HG03045 (cell line): ENCODE data around the gene CNNM2.
"Not testable (repeated sequence)": the region's sequence is repeated elsewhere in the genome, so short reads cannot be mapped to it uniquely, and the experiment has no call there.

Source experiments
- ATAC-seq: cut with Tn5 transposase; IDR thresholded peaks from one replicate; pipeline ENCODE4 v1.9.1; 2021; ENCODE audit warnings: mild to moderate bottlenecking, moderate library complexity; ENCODE audit not compliant: unreplicated experiment

The CNNM2 gene

DNA sequence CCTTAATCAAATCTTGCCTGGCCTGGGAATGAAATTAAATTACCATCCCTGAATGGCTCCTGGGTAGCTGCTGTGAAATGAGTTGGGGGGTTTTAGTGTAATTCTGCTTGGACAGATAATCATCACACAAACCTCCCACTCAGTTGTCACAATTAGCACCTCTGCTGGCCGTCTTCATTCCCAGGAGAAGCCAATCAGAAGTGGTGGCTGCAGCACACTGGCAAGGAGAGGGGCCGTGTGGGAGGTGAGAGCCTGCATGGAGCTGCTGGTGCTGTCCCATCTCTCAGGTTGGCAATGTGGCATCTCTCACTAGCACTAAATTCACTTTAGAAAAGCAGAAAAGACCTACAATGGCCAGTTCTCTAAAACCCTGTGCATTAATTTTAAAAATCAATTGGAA lies 182.5 kb downstream of the CNNM2 start:
- no peak for ATAC-seq

DNA sequence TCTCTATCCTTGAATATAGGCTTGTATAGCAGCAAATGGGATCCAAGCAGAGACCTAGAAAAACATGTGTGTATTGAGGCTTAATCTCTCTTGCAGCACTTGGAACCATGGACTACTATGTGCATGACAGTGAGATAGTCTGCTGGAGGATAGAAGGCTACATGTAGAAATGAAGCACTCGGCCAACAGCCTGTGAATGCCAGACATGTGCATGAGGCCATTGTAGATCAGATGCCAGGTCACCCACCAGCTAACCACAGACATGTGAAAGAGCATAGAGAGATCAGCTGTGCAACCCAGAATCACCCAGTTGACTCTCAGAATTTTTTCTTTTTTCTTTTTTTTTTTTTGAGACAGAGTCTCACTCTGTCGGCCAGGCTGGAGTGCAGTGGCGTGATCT lies 184.1 kb downstream of the CNNM2 start:
- ATAC-seq: no peak

DNA sequence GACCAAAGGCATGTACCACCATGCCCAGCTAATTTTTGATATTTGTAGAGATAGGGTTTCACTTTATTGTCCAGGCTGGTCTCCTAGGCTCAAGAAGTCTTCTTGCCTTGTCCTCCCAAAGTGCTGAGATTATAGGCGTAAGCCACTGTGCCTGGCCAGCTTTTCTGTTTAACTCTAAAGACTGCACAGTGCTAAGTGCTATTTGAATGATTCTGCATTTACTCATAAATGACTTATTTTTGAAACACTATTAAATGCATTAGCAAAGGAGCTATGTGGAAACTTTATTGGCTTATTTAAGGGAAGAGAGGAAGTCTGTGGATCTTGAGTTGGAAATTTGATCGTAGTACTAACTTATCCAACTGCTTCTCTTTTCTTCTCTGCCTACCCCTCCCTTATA lies 185.9 kb downstream of the CNNM2 start:
- no peak for ATAC-seq

DNA sequence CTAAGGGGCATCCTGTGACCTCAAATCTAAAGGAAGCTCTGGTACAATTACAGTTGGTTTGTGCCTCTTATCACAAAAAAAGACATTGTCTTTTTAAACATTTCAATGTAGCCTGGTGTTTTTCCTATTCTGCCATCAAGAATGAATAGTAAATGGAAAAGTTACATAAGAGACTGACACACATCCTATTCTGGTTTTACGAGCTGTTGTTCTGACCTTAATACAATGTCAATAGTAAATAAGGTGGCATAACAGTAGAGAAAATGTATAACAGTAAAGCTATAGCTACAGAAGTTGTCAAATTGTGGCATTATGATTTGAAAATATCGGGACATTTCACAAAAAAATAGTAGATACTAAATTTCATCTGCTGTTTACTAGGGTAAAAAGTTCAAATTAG lies 186.6 kb downstream of the CNNM2 start:
- no peak for ATAC-seq

DNA sequence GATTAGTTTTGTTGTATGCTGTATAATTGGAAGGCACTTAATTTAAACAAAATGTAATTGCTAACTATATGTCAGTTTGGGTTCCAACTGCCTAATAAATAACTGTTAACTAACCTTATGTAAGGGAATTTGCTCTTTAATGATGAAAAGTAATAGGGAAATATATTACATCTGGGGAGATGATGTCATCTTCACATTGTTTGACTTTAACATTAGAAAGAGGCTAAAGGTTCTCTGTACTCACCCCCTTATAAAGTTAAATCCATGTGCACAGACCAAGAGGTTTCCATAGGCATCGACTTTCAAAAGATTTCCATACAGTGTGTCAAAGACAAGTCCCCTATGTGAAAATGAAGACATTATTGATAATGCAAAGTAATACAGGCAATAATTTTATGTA lies 187.4 kb downstream of the CNNM2 start:
- ATAC-seq: no peak

DNA sequence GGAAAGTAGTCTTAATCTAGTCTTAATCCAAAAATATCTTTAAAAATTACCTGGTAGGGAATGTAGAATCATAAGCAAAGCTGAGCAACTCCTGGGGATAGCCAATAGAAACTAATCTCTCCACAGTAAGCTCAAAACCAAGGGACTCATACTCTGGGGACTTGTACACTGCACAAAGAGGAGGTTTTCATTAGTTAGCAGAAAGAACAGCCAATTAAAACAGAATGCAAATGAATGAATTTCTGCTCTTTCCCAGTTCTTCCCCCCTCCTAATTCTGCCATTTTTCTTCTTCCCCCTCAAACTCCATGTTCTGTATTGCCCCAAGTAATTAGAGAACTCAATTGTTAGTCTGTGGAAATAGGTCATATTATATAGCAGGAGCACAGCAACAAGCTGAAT lies 188.4 kb downstream of the CNNM2 start:
- ATAC-seq: no peak

DNA sequence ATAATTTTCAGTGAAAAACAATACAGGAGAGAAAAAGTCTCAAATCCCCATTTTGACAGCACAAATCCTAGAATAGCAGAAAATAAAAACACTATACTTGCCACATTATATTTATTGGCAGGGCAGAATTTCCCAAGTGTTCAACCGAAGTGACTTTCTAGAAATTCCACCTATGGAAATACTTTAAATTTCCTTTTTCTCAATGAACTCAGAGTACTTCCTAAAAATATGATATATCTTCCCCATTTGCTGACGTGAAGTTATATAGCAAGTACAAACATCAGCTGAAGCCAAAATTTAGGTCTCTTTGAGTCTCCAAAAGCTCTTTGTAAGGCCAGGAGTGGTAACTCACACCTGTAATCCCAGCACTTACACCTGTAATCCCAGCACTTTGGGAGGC lies 191.7 kb downstream of the CNNM2 start:
- ATAC-seq: no peak

DNA sequence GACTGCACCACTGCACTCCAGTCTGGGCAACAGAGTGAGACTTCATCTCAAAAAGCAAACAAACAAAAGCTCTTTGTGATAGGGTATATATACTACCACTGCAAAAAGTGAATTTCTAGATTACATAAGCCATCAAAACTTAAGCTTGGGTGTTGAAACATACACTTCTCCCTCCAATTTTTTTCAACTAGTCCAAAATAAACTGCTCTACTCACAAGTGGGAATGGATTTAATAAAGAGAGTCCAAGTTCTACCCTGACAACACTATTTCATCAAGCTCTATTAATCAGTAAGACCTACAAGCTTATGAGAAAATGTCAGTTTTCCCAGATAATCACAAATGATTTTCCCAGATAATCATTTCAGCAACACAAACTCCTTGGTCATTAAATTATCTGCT lies 192.3 kb downstream of the CNNM2 start:
- ATAC-seq: no peak

DNA sequence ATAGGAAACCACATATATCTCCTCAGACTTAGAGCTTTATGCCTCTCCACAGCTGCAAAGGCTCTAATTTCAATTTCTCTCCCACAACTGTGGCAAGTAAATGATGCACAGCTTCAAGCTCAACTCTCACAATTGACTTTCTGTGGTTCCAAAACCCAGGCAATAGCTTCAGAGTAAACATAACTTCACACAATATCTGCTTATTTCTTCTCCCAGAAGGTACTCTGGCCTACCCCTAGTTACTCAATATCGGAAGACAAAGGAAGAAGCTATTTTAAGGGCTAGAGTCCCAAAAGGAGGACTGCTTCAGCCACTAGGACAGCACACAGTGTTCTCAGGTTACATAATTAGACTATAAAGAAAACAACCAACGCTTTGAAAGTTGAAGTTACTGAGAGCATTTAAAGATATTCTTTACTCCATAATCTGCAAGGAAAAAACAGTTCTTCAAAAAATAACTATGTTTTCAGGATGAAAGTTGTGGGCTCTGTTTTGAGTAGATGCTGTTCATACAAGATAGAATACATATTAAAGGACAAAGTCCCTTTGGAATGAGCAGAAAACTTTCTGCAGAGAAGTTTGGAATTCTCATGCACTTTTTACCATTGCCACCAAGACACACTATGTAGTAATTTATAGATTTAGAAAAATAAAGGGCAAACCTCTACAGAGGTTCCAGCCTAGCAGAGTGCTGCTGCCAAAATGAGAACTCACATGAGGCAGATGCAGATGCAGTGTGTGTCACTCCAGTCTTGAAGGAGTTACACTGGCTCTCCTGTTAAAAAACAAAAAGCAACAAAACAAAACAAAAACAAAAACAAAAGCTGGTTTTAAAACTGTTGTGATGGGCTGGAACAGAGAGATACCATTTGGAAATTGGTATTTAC lies 193.2 kb downstream of the CNNM2 start:
- peak; percentile 65 for ATAC-seq

DNA sequence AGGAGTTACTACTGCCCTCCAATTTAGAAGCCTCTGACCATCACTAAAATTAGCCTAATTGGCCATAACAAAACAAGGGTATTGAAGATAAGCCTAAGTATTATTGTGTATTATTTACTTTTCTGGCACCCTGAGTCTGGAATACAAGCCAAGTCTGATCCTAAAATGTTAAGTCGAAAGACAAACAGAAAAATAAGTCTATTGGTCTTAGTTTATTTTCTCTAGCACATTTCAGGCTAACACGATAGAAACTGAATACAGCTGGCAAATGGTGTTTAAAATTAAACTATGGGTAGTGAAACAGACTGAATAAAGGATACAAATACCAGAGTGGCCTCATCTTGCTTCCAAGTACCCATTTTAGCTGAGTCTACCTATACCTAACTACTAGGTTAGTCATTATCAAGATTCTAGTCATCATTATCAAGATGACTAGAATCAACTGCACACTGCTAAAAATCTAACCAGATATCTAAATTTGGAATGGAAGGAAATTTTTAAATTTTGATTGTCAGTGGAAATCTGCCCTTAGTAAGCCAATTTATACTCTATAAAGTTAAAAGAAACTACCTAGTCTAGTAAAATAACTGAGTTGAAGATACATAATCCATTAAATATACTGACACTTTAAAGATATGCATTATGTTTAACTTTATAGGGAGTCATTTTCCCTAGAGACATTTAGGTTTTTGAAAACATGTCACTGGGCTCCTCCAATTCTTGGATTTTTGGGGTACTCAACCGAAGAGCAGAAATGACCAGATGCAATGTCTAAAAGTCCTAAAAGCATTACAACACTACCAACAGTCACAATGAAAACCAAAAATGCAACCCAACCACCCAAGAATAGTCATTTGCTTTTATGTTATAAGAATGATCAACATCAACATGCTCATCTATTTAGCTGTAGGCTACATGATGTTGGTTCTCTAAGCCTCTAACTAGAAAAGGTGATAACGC lies 194.1 kb downstream of the CNNM2 start:
- peak; percentile 50 for ATAC-seq

DNA sequence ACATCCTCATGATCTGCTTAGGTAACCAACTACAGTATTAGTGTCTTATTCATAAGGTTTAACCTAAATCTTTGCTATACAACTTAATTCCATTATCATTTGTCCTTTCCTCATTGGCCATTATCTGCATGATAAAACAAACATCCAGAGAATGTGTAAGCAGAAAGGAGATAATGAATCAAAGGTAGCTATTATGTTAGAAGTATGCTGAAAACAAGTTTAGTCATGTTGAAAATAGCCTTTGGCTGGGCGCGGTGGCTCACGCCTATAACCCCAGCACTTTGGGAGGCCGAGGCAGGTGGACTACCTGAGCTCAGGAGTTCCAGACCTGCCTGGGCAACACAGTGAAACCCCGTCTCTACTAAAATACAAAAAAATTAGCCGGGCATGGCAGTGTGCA lies 196.8 kb downstream of the CNNM2 start:
- no peak for ATAC-seq

DNA sequence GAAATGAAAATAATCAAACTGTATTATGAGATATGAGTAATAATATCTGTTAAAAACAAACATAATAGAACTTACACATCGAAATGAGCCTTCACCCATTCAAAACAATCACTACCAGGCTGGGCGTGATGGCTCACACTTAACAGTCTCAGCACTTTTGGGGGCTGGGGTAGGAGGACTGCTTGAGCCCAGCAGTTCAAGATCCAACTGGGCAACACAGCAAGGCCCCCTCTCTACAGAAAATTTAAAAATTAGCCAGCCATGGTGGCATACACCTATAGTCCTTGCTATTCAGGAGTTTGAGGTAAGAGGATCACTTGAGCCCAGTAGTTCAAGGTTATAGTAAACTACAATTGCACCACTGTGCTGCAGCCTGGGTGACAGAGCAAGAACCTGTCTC lies 199.2 kb downstream of the CNNM2 start:
- ATAC-seq: no peak

DNA sequence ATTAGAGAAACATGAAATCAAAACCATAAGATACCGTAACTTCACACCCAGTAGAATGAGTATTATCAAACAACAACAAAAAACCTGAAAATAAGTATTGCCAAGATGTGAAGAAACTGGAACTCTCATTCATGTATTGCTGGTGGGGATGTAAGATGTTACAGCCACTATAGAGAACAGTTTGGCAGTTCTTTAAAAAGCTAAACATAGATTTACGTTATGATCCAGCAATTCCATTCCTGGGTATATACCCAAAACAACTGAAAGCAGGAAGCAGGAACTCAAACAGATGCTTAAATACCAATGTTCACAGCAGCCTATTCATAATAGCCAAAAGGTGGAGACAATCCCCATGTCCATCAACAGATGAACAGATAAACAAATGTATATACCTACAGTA lies 202.5 kb downstream of the CNNM2 start:
- no peak for ATAC-seq

DNA sequence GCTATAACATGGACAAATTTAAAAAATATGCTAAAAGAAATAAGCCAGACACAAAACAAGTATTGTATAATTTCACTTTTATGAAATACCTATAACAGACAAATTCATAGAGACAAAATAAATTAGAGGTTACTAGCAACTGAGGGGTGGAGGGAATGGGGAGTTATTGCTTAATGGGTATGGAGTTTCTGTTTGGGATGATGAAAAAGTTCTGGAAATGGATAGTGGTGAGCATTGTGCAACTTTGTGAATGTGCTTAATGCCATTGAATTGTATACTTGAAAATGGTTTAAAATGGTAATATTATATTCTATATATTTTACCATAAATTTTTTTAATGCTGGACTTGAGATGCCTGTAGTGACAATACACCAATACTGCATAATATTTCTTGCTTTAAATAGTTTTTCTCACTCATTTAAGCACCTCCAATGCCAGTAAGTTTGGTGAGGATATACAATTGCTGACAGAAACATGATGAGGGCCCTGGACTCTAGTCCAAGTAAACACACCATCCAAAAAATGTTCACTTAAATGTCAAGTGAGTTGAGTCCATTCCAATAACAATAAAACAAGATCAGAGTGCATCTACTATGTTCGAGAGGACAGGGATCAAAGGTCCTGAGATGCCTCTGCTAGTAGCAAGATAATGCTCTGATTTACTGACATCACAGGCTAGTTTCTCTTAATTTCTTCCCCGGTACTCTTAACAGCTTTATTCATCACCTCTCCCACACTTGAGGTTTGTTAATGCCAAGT lies 203.1 kb downstream of the CNNM2 start:
- no peak for ATAC-seq

DNA sequence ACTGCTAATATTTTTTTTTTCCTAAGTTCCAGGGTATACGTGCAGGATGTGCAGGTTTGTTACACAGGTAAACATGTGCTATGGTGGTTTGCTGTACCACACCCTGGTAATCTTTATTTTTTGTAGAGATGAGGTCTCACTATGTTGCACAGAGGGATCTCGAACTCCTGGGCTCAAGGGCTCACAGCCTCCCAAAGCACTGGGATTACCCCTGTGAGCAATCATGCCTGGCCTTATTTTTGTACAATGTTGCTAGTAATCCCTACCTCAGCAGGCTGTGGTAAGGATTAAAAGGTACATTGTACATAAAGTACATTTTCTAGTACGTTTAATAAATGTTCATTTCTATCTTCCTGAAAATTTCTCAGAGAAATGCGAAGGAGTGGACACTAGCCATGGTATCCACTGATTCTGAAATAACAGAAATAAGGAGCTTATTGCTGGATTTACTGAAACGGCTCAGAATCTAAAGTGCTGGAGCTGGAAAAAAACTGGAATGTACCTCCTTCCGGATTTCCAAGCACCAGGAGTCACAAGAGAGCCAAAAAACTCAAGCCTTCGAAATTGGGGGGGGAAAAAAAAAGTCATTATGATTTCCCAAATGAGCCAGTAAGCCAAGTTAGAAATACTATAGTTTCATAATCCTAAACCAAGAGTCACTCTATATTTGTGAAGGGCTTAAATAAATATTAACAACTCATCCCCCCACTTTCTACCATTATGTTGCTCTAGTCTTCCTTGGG lies 205.4 kb downstream of the CNNM2 start:
- no peak for ATAC-seq

DNA sequence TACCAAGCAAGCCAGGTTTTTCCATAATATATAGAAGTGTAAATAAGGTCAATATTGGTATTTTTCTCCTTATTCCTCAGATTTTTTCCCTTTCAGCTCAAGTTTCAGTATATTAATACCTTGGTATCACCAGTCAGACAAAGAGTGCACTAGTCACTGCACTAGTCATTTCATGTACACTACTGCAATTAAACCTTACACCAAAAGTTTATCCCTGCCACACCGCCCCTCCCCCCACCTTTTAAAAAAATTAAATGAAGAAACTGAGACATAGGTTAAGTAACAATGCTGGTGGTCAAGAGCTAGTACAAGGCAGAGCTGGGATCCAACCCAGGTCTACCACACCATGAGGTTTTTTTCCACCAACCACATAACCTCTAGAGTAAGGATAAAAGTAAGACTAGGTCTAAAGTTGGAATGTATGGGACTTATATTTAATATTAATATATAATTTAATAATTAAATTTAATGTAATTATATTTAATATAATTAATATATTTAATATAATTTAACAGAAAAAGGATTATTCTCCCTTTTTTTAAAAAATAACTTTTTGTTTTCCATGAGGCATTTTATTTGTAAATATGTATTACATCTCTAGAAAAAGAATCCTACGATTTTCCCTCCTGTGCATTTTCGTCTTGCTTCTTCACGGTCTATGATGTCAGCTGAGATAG lies 206.5 kb downstream of the CNNM2 start:
- no peak for ATAC-seq

DNA sequence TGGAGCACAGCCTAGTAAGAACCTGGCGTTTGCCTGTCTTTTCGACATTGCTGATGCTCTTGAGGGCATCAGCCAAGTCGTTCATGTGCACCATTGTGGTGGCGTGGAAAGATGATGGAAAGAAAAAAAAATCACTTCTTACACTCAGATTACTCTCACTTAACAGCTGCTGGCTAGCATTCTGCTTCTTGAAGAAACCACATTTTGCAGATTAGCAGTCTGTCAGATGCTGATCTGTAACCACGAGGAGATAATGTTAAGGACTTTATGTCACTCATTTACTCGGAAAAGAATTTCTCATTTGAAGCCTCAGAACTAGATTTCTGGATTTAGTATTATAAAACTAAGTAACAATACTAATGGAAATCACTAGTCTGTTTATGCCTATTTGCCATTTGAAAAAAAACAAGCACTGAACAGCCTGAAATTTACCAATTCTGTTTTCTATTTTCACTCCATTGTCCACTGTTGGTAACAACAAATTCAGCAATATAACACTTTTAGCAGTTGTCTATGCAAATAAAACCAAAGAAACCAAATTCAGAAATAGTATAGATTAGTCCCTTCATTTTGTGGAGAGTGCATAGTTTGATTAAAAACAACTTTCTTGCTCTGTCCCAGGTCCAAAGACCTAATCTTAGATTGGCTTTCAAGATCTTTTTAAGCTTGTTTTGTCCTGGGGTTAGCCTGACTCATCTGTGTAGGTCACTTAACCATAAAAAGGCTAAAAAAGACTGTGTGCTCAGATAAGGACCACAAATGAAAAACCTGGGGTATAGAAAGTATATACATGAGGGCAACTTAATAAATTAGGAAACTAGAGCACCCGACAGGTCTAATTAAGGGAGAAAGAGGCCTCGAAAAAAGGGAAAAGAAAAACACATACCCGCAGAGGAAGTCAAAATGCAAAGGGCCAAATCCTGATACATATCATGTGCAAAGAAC lies 207.5 kb downstream of the CNNM2 start:
- peak; percentile 82 for ATAC-seq

DNA sequence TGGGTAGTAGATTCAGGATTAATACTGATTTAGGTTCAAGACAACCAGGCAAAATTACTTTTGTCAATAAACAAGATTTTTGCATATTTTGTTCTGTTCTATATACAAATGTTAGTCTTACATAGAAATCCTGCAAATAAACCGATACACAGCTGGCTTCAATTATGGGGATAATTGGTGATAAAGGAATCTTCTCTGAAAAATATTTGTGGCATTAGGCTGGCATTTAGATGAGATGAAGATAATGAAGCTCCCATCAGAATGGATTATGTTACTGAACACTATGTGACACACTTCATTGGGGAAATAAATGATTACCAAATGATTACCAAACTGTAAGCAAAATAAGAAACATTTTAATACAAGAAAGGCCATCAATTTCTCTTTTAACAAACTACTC lies 209.1 kb downstream of the CNNM2 start:
- no peak for ATAC-seq

DNA sequence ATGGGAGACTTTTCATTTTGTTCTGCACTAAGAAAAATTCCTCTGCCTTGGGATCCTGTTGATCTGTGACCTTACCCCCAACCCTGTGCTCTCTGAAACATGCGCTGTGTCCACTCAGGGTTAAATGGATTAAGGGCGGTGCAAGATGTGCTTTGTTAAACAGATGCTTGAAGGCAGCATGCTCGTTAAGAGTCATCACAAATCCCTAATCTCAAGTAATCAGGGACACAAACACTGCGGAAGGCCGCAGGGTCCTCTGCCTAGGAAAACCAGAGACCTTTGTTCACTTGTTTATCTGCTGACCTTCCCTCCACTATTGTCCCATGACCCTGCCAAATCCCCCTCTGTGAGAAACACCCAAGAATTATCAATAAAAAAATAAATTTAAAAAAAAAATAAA lies 212.1 kb downstream of the CNNM2 start:
- not testable (repeated sequence) for ATAC-seq
